HepG2 (cell line): Measurements from ENCODE around the gene TET3. TPM values are rescaled to one million over a fixed set of nuclear protein-coding genes. Genes with fewer than 3 reads are reported as not detected.

Experiments used
- ATAC-seq: fragments of 200-7000 bp; cut with Tn5 transposase; 3 replicates; pipeline ENCODE4 v1.9.1; 2020; ENCODE audit warnings: mild to moderate bottlenecking, moderate library complexity
- BruUV-seq: library from RNA; stranded (reverse); fragments of 400-500 nt; replicated peaks from 2 replicates; lab custom pipeline; 2021; lab: Mats Ljungman, UMichigan
- CTCF ChIA-PET: fragments of 300-600 bp; formaldehyde crosslinking; extraction: SDS; loops from one replicate; lab custom pipeline; 2021; ENCODE audit warnings: low total read pairs, inconsistent platforms, low intra/inter-chr PET ratio; lab: Yijun Ruan, JAX
- POLR2A ChIA-PET: fragments of 350-600 bp; sonication (Branson Sonifier 250); formaldehyde crosslinking; loops from one replicate; lab custom pipeline; 2020; ENCODE audit warnings: antibody characterized with exemption, inconsistent platforms; lab: Yijun Ruan, JAX
- DNase-seq: peaks from one replicate; pipeline ENCODE4 v3.0.0-alpha.2; 2015; ENCODE audit warnings: low spot score
- FAIRE-seq: peaks from 3 replicates; lab custom pipeline; 2011; peaks lifted over from hg19 to GRCh38; lab: Jason Lieb, UNC
- H2AFZ ChIP-seq: one replicate; pipeline ENCODE4 v1.6.1; 2011; ENCODE audit warnings: low read length, inconsistent platforms
- H3K27ac ChIP-seq: fragments of 300-600 bp; 3 replicates; pipeline ENCODE4 v1.8.0; 2011; ENCODE audit warnings: mixed run types, mild to moderate bottlenecking, mixed read lengths, low read length, inconsistent platforms; ENCODE audit not compliant: insufficient read depth; ENCODE audit errors: extremely low read length
- H3K27me3 ChIP-seq, 2 experiments: fragments of 200-600 bp in 1 of 2; 2 replicates in 1 of 2; 3 replicates in 1 of 2; pipeline versions ENCODE4 v1.6.0 to v1.8.0; 2011; ENCODE audit warnings: low read length in 2 of 2, mild to moderate bottlenecking in 2 of 2, moderate library complexity in 2 of 2, inconsistent platforms in 1 of 2; ENCODE audit not compliant: insufficient read depth in 2 of 2, control insufficient read depth in 1 of 2
- H3K36me3 ChIP-seq, 2 experiments: fragments of 200-600 bp in 1 of 2; replicated peaks in 1 of 2; 2 replicates in 1 of 2; 3 replicates in 1 of 2; pipeline versions ENCODE4 v1.5.1 to v1.8.0; 2011; ENCODE audit warnings: low read length in 2 of 2, inconsistent platforms in 1 of 2; ENCODE audit not compliant: insufficient read depth in 2 of 2, control insufficient read depth in 1 of 2
- H3K4me1 ChIP-seq: 2 replicates; pipeline ENCODE4 v1.5.1; 2012; ENCODE audit warnings: low read length, inconsistent platforms; ENCODE audit not compliant: insufficient read depth
- H3K4me2 ChIP-seq: 2 replicates; pipeline ENCODE4 v1.6.0; 2011; ENCODE audit warnings: low read depth, low read length, inconsistent platforms
- H3K4me3 ChIP-seq, 3 experiments: fragments of 200-600 bp in 1 of 3; sonication (generic), shearing (Covaris generic) in 1 of 3; replicated peaks in 1 of 3; 2 replicates each; pipeline ENCODE4 v1.5.1; 2011 to 2016; ENCODE audit warnings: low read length in 3 of 3, inconsistent platforms in 2 of 3, low read depth in 2 of 3, mild to moderate bottlenecking in 2 of 3, control low read depth in 1 of 3, mixed read lengths in 1 of 3; ENCODE audit not compliant: insufficient read depth in 1 of 3
- H3K79me2 ChIP-seq: one replicate; pipeline ENCODE4 v1.6.1; 2011; ENCODE audit warnings: low read length, inconsistent platforms; ENCODE audit not compliant: insufficient read depth
- H3K9ac ChIP-seq: 2 replicates; pipeline ENCODE4 v1.6.0; 2011; ENCODE audit warnings: mild to moderate bottlenecking, low read depth, low read length, inconsistent platforms; ENCODE audit not compliant: insufficient read depth
- H3K9me3 ChIP-seq: 2 replicates; pipeline ENCODE4 v1.5.1; 2012; ENCODE audit warnings: mild to moderate bottlenecking, low read length
- H4K20me1 ChIP-seq: 2 replicates; pipeline ENCODE4 v1.6.0; 2011; ENCODE audit warnings: inconsistent platforms, mild to moderate bottlenecking, low read length, moderate library complexity; ENCODE audit not compliant: insufficient read depth
- BHLHE40 ChIP-seq: IDR thresholded peaks from 2 replicates; pipeline ENCODE4 v1.6.1; 2011; ENCODE audit warnings: low read length, improper control_type of control experiment
- CBX2 ChIP-seq, 2 experiments: fragments of 200-600 bp in 1 of 2; sonication (generic); formaldehyde crosslinking in 1 of 2; IDR thresholded peaks; 2 replicates each; pipeline versions ENCODE4 v1.7.0 to v1.8.1; 2018 to 2022; ENCODE audit warnings: low read depth in 2 of 2, low read length in 1 of 2, mild to moderate bottlenecking in 1 of 2, missing genetic modification reagents in 1 of 2
- CCAR2 ChIP-seq: fragments of 200-400 bp; formaldehyde crosslinking; optimal IDR thresholded peaks from 2 replicates; pipeline ENCODE3; 2018; ENCODE audit warnings: low read depth, mild to moderate bottlenecking, low read length, moderate library complexity
- CEBPB ChIP-seq: IDR thresholded peaks from 2 replicates; pipeline ENCODE4 v1.6.1; 2011; ENCODE audit warnings: low read depth, low read length, improper control_type of control experiment, borderline replicate concordance
- CEBPG ChIP-seq: IDR thresholded peaks from 2 replicates; pipeline ENCODE4 v1.6.1; 2016
- FOSL2 ChIP-seq: sonication (generic); formaldehyde crosslinking; IDR thresholded peaks from 2 replicates; pipeline ENCODE4 v1.4.0; 2020; ENCODE audit warnings: missing genetic modification reagents
- HIVEP1 ChIP-seq: sonication (generic); formaldehyde crosslinking; IDR thresholded peaks from 2 replicates; pipeline ENCODE4 v1.4.0; 2020; ENCODE audit warnings: mild to moderate bottlenecking, missing genetic modification reagents
- MEIS2 ChIP-seq: sonication (generic); formaldehyde crosslinking; IDR thresholded peaks from 2 replicates; pipeline ENCODE4 v1.9.0; 2021; ENCODE audit warnings: mild to moderate bottlenecking, missing genetic modification reagents
- RAD51 ChIP-seq: fragments of 450-650 bp; IDR thresholded peaks from 2 replicates; pipeline ENCODE4 v1.6.1; 2016; ENCODE audit warnings: borderline replicate concordance
- SAP130 ChIP-seq: IDR thresholded peaks from 2 replicates; pipeline ENCODE4 v1.6.1; 2016; ENCODE audit warnings: low read depth
- SOX13 ChIP-seq, 3 experiments: fragments of 450-650 bp in 1 of 3; sonication (generic) in 1 of 3; formaldehyde crosslinking in 1 of 3; IDR thresholded peaks in 2 of 3; conservative IDR thresholded peaks in 1 of 3; 2 replicates each; pipeline versions ENCODE4 v1.5.0 to v1.6.1; 2016 to 2020; ENCODE audit warnings: antibody characterized with exemption in 1 of 3, mild to moderate bottlenecking in 1 of 3, missing compliant biosample characterization in 1 of 3, missing genetic modification reagents in 1 of 3, moderate library complexity in 1 of 3
- SOX5 ChIP-seq: IDR thresholded peaks from 2 replicates; pipeline ENCODE4 v1.6.1; 2016; ENCODE audit warnings: borderline replicate concordance
- SOX6 ChIP-seq, 2 experiments: fragments of 450-650 bp in 1 of 2; sonication (generic) in 1 of 2; formaldehyde crosslinking in 1 of 2; IDR thresholded peaks; 2 replicates each; pipeline versions ENCODE4 v1.4.0 to v1.6.1; 2017 to 2020; ENCODE audit warnings: antibody characterized with exemption in 1 of 2, mild to moderate bottlenecking in 1 of 2, missing genetic modification reagents in 1 of 2
- ZFP62 ChIP-seq: sonication (generic); formaldehyde crosslinking; IDR thresholded peaks from 2 replicates; pipeline ENCODE4 v1.4.0; 2020; ENCODE audit warnings: missing genetic modification reagents
- ZNF12 ChIP-seq: sonication (generic); formaldehyde crosslinking; IDR thresholded peaks from 2 replicates; pipeline ENCODE4 v1.5.0; 2020; ENCODE audit warnings: missing genetic modification reagents
- ZNF781 ChIP-seq: sonication (generic); formaldehyde crosslinking; IDR thresholded peaks from 2 replicates; pipeline ENCODE4 v1.5.1; 2020; ENCODE audit warnings: borderline replicate concordance, mild to moderate bottlenecking, missing genetic modification reagents; ENCODE audit errors: not compliant biosample characterization
- WGBS: methylation state at CpG from one replicate; pipeline ENCODE4 v1.1.6; 2017; ENCODE audit warnings: low lambda C conversion rate; 5-methylcytosine and 5-hydroxymethylcytosine counted together
- in situ Hi-C: cut with HindIII; loops from 2 replicates; pipeline ENCODE4 v1.10.0; 2017; ENCODE audit warnings: low pct_unique_long_range_greater_than_20kb; ENCODE audit not compliant: extremely low pct_ligation_motif_present
- intact Hi-C: fragments of 100-400 bp; cut with micrococcal nuclease; formaldehyde crosslinking; loops from one replicate; pipeline ENCODE4 v1.10.0; 2022; ENCODE audit not compliant: unreplicated experiment
- polyA plus RNA-seq, 8 experiments: library from polyadenylated mRNA; depleted of rRNA in 3 of 8; stranded (reverse) in 7 of 8; unstranded in 1 of 8; fragments of >200 nt; fragmentation: Illumina TruSeq in 4 of 8; extraction: Trizol in 4 of 8; gene quantifications; 2 replicates each; pipeline versions ENCODE4 v1.2.1 to v1.2.3, GENCODE V29; 2011 to 2016; ENCODE audit warnings: low read depth in 4 of 8, missing spikeins in 1 of 8, mixed read lengths in 1 of 8; ENCODE audit not compliant: insufficient read depth in 1 of 8
- total RNA-seq, 5 experiments: library from RNA; depleted of rRNA; stranded (reverse); fragments of >200 nt; fragmentation: Illumina TruSeq; extraction: Trizol; gene quantifications; 2 replicates each; pipeline ENCODE4 v1.2.3, GENCODE V29; 2016; ENCODE audit warnings: low read depth in 1 of 5
- TF ChIP-seq, protein P1 (sequence below), 2 experiments: fragments of 450-650 bp in 1 of 2; sonication (generic) in 1 of 2; formaldehyde crosslinking; IDR thresholded peaks; 2 replicates each; pipeline versions ENCODE4 v1.5.0 to v1.8.0; 2020 to 2022; ENCODE audit warnings: mild to moderate bottlenecking in 1 of 2, missing genetic modification reagents in 1 of 2
- TF ChIP-seq, protein P2 (sequence below): sonication (generic); formaldehyde crosslinking; IDR thresholded peaks from 2 replicates; pipeline ENCODE4 v1.8.0; 2022; ENCODE audit warnings: mild to moderate bottlenecking, missing genetic modification reagents, borderline replicate concordance
- TF ChIP-seq, protein P3 (sequence below): sonication (generic); formaldehyde crosslinking; IDR thresholded peaks from 2 replicates; pipeline ENCODE4 v1.5.1; 2020; ENCODE audit warnings: missing genetic modification reagents, mild to moderate bottlenecking, borderline replicate concordance

Gene TET3
- total and polyA plus RNA-seq, 2 of the 13 experiments (the other 11 are each of a cell fraction or from before 2014, with no cell fraction given): 4.3 to 6.8 TPM

DNA sequence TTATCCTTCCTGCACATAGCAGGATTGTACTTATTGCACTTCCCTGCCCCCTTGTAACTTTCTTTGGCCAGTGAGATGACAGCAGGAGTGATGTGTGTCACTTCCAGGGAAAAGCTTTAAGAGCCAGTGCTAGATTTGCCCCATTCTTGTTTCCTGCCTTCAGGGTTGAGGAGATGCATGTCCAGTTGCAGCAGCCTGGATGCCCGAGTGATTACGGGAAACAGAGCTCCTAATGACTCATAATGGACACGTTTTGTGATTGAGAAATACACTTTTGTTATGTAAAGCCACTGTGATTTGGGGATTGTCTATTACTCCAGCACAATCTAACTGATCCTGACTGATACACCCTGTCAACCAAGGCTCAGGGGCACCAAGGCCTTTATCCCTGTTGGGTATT lies 5.0 kb upstream of the TET3 start:
- H3K4me1 ChIP-seq: peaks cover 47% of the 10 kb centered on the region
- TF ChIP-seq SOX5 (peak; percentile 78), HIVEP1 (CRISPR knock-in tag) (no peak), CEBPB (peak; percentile 42; the same call in 1 of the 2 replicates), CEBPG (CRISPR knock-in tag) (0 out of 2 replicates have a peak, but pooled peaks have one; percentile 19), BHLHE40 (peak; percentile 77), SAP130 (CRISPR knock-in tag) (peak; percentile 32; the same call in 1 of the 2 replicates), CBX2 (IDR thresholded peaks at IDR 0.05; ENCODE audit: low read depth, low read length) (no peak), CBX2 (CRISPR knock-in tag; IDR thresholded peaks at IDR 0.05; ENCODE audit: low read depth) (no peak), CCAR2 (no peak), FOSL2 (CRISPR knock-in tag) (peak; percentile 95), RAD51 (no peak), ZNF781 (CRISPR knock-in tag) (no peak), ZNF12 (CRISPR knock-in tag) (peak; percentile 98), MEIS2 (CRISPR knock-in tag) (no peak), SOX6 (IDR thresholded peaks at IDR 0.05) (no peak), SOX6 (CRISPR knock-in tag; IDR thresholded peaks at IDR 0.05) (0 out of 2 replicates have a peak, but pooled peaks have one; percentile 13), ZFP62 (CRISPR knock-in tag) (no peak), SOX13 (IDR thresholded peaks at IDR 0.05) (no peak), SOX13 (CRISPR knock-in tag; conservative IDR thresholded peaks at IDR 0.05 in 1 of 2, IDR thresholded peaks at IDR 0.05 in 1 of 2) (peak in 1 of 2 experiments; percentile 61; a peak in 1 of 4 replicates)
- TF ChIP-seq, protein P1, sequence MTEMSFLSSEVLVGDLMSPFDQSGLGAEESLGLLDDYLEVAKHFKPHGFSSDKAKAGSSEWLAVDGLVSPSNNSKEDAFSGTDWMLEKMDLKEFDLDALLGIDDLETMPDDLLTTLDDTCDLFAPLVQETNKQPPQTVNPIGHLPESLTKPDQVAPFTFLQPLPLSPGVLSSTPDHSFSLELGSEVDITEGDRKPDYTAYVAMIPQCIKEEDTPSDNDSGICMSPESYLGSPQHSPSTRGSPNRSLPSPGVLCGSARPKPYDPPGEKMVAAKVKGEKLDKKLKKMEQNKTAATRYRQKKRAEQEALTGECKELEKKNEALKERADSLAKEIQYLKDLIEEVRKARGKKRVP (CRISPR knock-in tag; IDR thresholded peaks at IDR 0.05): peak in 1 of 2 experiments; percentile 49; a peak in 1 of 4 replicates
- TF ChIP-seq, protein P2, sequence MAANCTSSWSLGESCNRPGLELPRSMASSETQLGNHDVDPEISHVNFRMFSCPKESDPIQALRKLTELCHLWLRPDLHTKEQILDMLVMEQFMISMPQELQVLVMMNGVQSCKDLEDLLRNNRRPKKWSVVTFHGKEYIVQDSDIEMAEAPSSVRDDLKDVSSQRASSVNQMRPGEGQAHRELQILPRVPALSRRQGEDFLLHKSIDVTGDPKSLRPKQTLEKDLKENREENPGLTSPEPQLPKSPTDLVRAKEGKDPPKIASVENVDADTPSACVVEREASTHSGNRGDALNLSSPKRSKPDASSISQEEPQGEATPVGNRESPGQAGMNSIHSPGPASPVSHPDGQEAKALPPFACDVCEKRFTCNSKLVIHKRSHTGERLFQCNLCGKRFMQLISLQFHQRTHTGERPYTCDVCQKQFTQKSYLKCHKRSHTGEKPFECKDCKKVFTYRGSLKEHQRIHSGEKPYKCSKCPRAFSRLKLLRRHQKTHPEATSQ (CRISPR knock-in tag): no peak
- TF ChIP-seq, protein P3, sequence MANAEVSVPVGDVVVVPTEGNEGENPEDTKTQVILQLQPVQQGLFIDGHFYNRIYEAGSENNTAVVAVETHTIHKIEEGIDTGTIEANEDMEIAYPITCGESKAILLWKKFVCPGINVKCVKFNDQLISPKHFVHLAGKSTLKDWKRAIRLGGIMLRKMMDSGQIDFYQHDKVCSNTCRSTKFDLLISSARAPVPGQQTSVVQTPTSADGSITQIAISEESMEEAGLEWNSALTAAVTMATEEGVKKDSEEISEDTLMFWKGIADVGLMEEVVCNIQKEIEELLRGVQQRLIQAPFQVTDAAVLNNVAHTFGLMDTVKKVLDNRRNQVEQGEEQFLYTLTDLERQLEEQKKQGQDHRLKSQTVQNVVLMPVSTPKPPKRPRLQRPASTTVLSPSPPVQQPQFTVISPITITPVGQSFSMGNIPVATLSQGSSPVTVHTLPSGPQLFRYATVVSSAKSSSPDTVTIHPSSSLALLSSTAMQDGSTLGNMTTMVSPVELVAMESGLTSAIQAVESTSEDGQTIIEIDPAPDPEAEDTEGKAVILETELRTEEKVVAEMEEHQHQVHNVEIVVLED (CRISPR knock-in tag): 0 out of 2 replicates have a peak, but pooled peaks have one; percentile 20
- no peaks in the 10 kb centered on the region for H3K36me3 ChIP-seq
- peaks cover 0 to 60% of the 10 kb centered on the region in 2 experiments; a peak in 2 of 5 replicates for H3K27me3 ChIP-seq
- 7% methylated on average over 3 of the region's 3 CpGs for WGBS
- POLR2A ChIA-PET: interaction anchor here (0.9 to 1.7 kb wide), 4 partner anchors 8 to 151 kb away, joined by 3 to 8 read pairs (median 4); partner anchors contain the start of gene STAMBP
- intact Hi-C loops: loop anchor here (5.0 kb wide), 2 partner anchors 52 to 97 kb away; partner anchors contain the start of gene DGUOK
- DNase-seq (peak; percentile 35), ATAC-seq (no peak), FAIRE-seq (no peak)
- H3K4me3 ChIP-seq: no peak overlapping the region
- no TSS peak for BruUV-seq
- H3K27ac ChIP-seq: no peak overlapping the region
- no peaks in the 10 kb centered on the region for H3K79me2 ChIP-seq
- H3K9me3 ChIP-seq: no peaks in the 10 kb centered on the region
- no peaks in the 10 kb centered on the region for H4K20me1 ChIP-seq
- H2AFZ ChIP-seq: no peak overlapping the region
- in situ Hi-C loops: no loop called here
- H3K4me2 ChIP-seq: no peak overlapping the region
- no peak overlapping the region for H3K9ac ChIP-seq
- CTCF ChIA-PET: no interaction called here
